ENCODE data around the gene MAP2K2. TPM values are rescaled to one million over a fixed set of nuclear protein-coding genes. Genes with fewer than 3 reads are reported as not detected.

The MAP2K2 gene
- total RNA-seq, 2 experiments from 2014 or later: 108 to 133 TPM

DNA sequence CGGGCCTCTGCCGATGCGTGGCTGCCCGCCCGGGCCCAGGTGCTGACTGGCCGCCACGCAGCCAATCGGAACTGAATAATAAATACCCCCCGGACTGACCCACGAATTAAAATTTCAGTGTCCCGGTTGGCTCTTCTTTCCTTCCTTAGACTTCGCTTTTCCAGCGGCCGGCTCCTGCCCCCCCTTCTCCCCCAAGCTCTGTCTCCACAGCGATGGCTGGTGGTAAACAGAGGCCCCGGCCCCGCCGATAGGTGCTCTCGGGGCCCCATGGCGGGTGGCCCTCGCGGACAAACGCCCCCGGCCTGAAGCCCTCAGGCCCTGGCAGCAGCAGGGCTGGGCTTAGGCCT lies 59.8 kb downstream of the MAP2K2 start:
- Mint-ChIP-seq H3K27ac (peak overlapping the region; percentile 87), H3K27me3 (no peaks in the 10 kb centered on the region), H3K36me3 (ENCODE audit: low read depth) (peaks cover 8% of the 10 kb centered on the region), H3K4me1 (peaks cover 42% of the 10 kb centered on the region), H3K9me3 (ENCODE audit: low read depth) (no peaks in the 10 kb centered on the region), H3K4me3 (peak overlapping the region; percentile 79)
- CTCF ChIA-PET: interaction anchor here (1.7 kb wide), 1 partner anchor 76 kb away, joined by 4 read pairs; no protein-coding TSS in a partner anchor
- DNase-seq (no peak), ATAC-seq (no peak)
- POLR2A ChIA-PET: no interaction called here
- intact Hi-C loops (cut with DNase I, micrococcal nuclease): loop anchor here in 1 of 2 experiments (5.0 kb wide), 1 partner anchor 57 kb away; the partner anchor contains the start of gene PIAS4

- no peaks in the 10 kb centered on the region for H3K9me3 Mint-ChIP-seq (ENCODE audit: low read depth)
- peak overlapping the region; percentile 79 for H3K4me3 Mint-ChIP-seq
- peaks cover 8% of the 10 kb centered on the region for H3K36me3 Mint-ChIP-seq (ENCODE audit: low read depth)
- intact Hi-C loops (cut with DNase I, micrococcal nuclease): loop anchor here in 1 of 2 experiments (5.0 kb wide), 1 partner anchor 56 kb away; the partner anchor contains the start of gene PIAS4
- DNase-seq (no peak), ATAC-seq (no peak)
- POLR2A ChIA-PET: no interaction called here
- H3K27ac Mint-ChIP-seq: peak overlapping the region; percentile 87
- CTCF ChIA-PET: interaction anchor here (1.7 kb wide), 1 partner anchor 77 kb away, joined by 4 read pairs; no protein-coding TSS in a partner anchor
- peaks cover 41% of the 10 kb centered on the region for H3K4me1 Mint-ChIP-seq
- no peaks in the 10 kb centered on the region for H3K27me3 Mint-ChIP-seq
Observed at GRCh38 chr19:4063369-4064148, 60.4 kb downstream of the MAP2K2 start.

DNA sequence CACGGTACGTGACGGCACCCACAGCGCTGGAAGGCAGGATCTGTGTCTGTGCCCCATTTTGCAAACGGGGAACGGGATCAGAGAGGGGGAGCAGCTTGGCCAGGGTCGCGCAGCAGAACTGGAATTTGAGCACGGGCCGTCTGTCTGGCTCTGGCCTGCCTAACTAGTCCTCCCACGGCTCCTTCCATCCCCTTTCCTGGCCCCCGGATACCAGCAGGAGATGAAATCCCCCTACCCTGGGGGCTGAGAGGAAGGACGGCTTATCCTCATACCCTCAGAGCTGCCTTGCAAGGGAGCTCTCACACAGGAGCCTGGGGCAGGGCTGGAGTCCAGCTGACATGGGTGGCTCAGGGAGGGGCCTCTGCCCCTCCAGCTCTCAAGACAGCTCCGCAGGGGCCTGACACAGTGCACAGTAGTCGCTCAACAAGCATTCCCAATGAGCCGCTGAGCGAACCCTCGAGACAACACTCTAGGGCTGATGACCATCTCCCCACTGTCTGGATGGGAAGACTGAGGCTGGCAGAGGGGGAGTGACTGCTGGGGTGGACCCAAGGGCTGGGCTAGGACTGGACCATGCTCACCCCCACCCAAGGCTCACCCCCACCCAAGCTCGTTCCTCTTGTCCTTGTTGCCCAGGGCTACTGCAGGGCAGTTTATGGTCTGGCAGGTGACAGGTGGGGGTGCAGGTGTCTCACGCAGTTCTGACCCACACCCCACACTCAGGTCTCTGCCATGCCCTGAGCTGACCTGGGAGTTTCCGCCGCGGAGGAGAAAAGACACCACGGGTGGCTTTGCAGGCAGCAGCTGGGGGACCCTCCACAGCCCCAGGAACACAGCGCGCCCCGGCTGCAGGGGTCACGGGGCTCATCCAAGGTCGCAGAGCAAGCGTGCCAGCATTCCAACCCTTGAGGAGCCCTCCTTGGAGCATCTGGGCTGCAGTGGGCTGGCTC lies 61.2 kb downstream of the MAP2K2 start:
- intact Hi-C loops (cut with DNase I, micrococcal nuclease): loop anchor here in 1 of 2 experiments (5.0 kb wide), 1 partner anchor 55 kb away; the partner anchor contains the start of gene PIAS4
- no peak for ATAC-seq
- ChIA-PET CTCF (interaction anchor here (1.7 kb wide), 1 partner anchor 77 kb away, joined by 4 read pairs; no protein-coding TSS in a partner anchor), POLR2A (interaction anchor here (0.6 kb wide), 1 partner anchor 77 kb away, joined by 3 read pairs; no protein-coding TSS in a partner anchor)
- H3K27me3 Mint-ChIP-seq: no peaks in the 10 kb centered on the region
- peak overlapping the region; percentile 19 for H3K27ac Mint-ChIP-seq
- H3K36me3 Mint-ChIP-seq (ENCODE audit: low read depth): peaks cover 9% of the 10 kb centered on the region
- no peaks in the 10 kb centered on the region for H3K9me3 Mint-ChIP-seq (ENCODE audit: low read depth)
- no peak for DNase-seq
- H3K4me3 Mint-ChIP-seq: peak overlapping the region; percentile 79
- peaks cover 41% of the 10 kb centered on the region for H3K4me1 Mint-ChIP-seq

GRCh38 chr19:4061683-4062418 lies 62.1 kb downstream of the MAP2K2 start:
- Mint-ChIP-seq H3K4me3 (no peak overlapping the region), H3K27me3 (no peaks in the 10 kb centered on the region), H3K9me3 (ENCODE audit: low read depth) (no peaks in the 10 kb centered on the region), H3K36me3 (ENCODE audit: low read depth) (peaks cover 15% of the 10 kb centered on the region), H3K27ac (no peak overlapping the region), H3K4me1 (peaks cover 46% of the 10 kb centered on the region)
- ATAC-seq (no peak), DNase-seq (no peak)
- intact Hi-C loops (cut with DNase I, micrococcal nuclease): loop anchor here in 1 of 2 experiments (5.0 kb wide), 1 partner anchor 55 kb away; the partner anchor contains the start of gene PIAS4
- ChIA-PET POLR2A (interaction anchor here (0.6 kb wide), 1 partner anchor 35 kb away, joined by 6 read pairs; no protein-coding TSS in a partner anchor), CTCF (interaction anchor here (0.6 to 0.7 kb wide), 2 partner anchors 11 to 175 kb away, joined by 3 read pairs; no protein-coding TSS in a partner anchor)

GRCh38 chr19:4061178-4061682 lies 62.7 kb downstream of the MAP2K2 start:
- POLR2A ChIA-PET: interaction anchor here (0.6 kb wide), 1 partner anchor 36 kb away, joined by 6 read pairs; no protein-coding TSS in a partner anchor
- CTCF ChIA-PET: interaction anchor here (0.7 kb wide), 1 partner anchor 10 kb away, joined by 3 read pairs; no protein-coding TSS in a partner anchor

GRCh38 chr19:4060621-4061177 lies 63.2 kb downstream of the MAP2K2 start:
- H3K9me3 Mint-ChIP-seq (ENCODE audit: low read depth): no peaks in the 10 kb centered on the region
- peaks cover 20% of the 10 kb centered on the region for H3K36me3 Mint-ChIP-seq (ENCODE audit: low read depth)
- no peak for DNase-seq
- ChIA-PET CTCF (no interaction called here), POLR2A (no interaction called here)
- intact Hi-C loops (cut with DNase I, micrococcal nuclease): loop anchor here in 1 of 2 experiments (5.0 kb wide), 1 partner anchor 53 kb away; the partner anchor contains the start of gene PIAS4
- peaks cover 50% of the 10 kb centered on the region for H3K4me1 Mint-ChIP-seq
- ATAC-seq: no peak
- peak overlapping the region; percentile 57 for H3K4me3 Mint-ChIP-seq
- peak overlapping the region; percentile 86 for H3K27ac Mint-ChIP-seq
- H3K27me3 Mint-ChIP-seq: no peaks in the 10 kb centered on the region

More at GRCh38 chr19:4061178-4061682, 62.7 kb downstream of the MAP2K2 start:
- no peak for ATAC-seq
- intact Hi-C loops (cut with DNase I, micrococcal nuclease): loop anchor here in 1 of 2 experiments (5.0 kb wide), 1 partner anchor 54 kb away; the partner anchor contains the start of gene PIAS4
- Mint-ChIP-seq H3K4me1 (peaks cover 46% of the 10 kb centered on the region), H3K27ac (no peak overlapping the region), H3K9me3 (ENCODE audit: low read depth) (no peaks in the 10 kb centered on the region), H3K36me3 (ENCODE audit: low read depth) (peaks cover 15% of the 10 kb centered on the region), H3K27me3 (no peaks in the 10 kb centered on the region), H3K4me3 (no peak overlapping the region)
- DNase-seq: peak; percentile 53

- CTCF ChIA-PET: no interaction called here
- Mint-ChIP-seq H3K27me3 (no peaks in the 10 kb centered on the region), H3K4me3 (peak overlapping the region; percentile 57), H3K27ac (peak overlapping the region; percentile 86), H3K9me3 (ENCODE audit: low read depth) (no peaks in the 10 kb centered on the region), H3K36me3 (ENCODE audit: low read depth) (peaks cover 24% of the 10 kb centered on the region), H3K4me1 (peaks cover 50% of the 10 kb centered on the region)
- intact Hi-C loops (cut with DNase I, micrococcal nuclease): loop anchor here in 1 of 2 experiments (5.0 kb wide), 1 partner anchor 53 kb away; the partner anchor contains the start of gene PIAS4
- peak; percentile 70 for DNase-seq
- ATAC-seq: peak; percentile 40
- POLR2A ChIA-PET: no interaction called here
Observed at GRCh38 chr19:4059891-4060620, 63.9 kb downstream of the MAP2K2 start.

DNA sequence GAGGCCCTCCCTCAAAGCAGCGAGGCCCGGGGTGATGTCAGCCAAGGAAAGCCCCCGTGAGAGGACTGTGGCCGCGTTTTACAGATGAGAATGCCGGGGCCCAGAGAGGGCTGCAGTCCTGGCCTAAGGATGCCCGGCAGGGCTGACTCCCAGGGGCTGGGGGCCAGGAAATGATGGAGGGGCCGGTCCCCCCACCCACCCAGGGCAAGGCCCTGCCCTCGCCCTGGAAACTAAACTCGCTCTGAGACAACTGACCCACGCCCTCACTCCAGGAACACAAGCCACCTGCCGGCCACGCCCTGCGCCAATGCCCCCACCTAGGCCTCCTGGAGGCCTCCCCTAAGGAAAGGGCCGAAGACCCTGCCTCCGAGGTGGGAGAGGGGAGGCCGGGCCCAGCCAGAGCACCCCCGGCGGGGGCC lies 64.5 kb downstream of the MAP2K2 start:
- Mint-ChIP-seq H3K4me3 (peak overlapping the region; percentile 26), H3K4me1 (peaks cover 50% of the 10 kb centered on the region), H3K36me3 (ENCODE audit: low read depth) (peaks cover 24% of the 10 kb centered on the region), H3K9me3 (ENCODE audit: low read depth) (no peaks in the 10 kb centered on the region), H3K27ac (no peak overlapping the region), H3K27me3 (no peaks in the 10 kb centered on the region)
- intact Hi-C loops (cut with DNase I, micrococcal nuclease): no loop called here
- ChIA-PET POLR2A (no interaction called here), CTCF (no interaction called here)
- no peak for DNase-seq
- no peak for ATAC-seq

DNA sequence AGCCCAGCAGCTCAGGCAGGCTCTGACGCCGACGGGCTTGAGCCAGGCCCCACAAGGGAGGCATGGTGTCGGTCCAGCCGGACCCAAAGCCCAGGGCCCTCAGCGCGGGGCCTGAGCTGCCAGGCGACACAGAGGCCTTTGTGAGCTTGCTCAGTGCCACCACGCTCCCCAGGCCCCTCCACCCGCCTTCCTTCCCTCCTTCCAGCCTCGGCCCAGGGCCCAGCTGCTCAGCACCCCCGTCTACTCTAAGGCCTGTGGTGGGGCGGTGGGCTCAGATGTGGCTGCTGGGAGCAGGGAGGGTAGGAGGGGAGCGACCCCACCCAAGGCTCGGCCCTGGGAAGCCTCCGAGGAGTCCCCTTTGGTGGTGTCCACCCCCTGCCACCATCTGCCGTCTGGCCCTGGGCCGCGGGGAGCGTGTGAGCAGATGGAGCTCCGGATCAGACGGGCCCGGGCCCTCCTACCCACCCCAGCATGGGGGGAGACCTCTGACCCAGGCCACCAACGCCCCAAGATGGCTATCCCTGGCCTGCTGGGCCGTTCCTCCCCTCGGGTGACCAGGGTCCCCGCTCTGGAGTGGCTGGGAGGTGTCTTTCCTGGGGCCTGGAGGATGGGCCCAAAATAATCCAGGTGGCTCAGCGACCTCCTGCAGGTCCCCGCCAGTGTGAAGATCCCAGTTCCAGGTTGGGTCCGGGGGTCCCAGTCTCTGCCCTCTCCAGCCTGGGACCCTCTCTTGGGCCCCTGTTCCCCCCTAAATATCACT lies 65.0 kb downstream of the MAP2K2 start:
- no peaks in the 10 kb centered on the region for H3K27me3 Mint-ChIP-seq
- H3K9me3 Mint-ChIP-seq (ENCODE audit: low read depth): no peaks in the 10 kb centered on the region
- ATAC-seq (no peak), DNase-seq (no peak)
- POLR2A ChIA-PET: interaction anchor here (0.5 to 1.0 kb wide), 3 partner anchors 41 to 297 kb away, joined by 3 to 4 read pairs (median 4); partner anchors contain the start of gene MRPL54
- intact Hi-C loops (cut with DNase I, micrococcal nuclease): no loop called here
- peaks cover 49% of the 10 kb centered on the region for H3K4me1 Mint-ChIP-seq
- H3K36me3 Mint-ChIP-seq (ENCODE audit: low read depth): peaks cover 21% of the 10 kb centered on the region
- CTCF ChIA-PET: interaction anchor here (0.6 kb wide), 1 partner anchor 14 kb away, joined by 3 read pairs; no protein-coding TSS in a partner anchor
- peak overlapping the region; percentile 26 for H3K4me3 Mint-ChIP-seq
- H3K27ac Mint-ChIP-seq: no peak overlapping the region
